Activated T-cell treated with anti-CD3 and anti-CD28 coated beads for 24 hours (primary cell): ENCODE results near the gene NFATC2.

Experiments
- DNase-seq: peaks from one replicate; pipeline ENCODE4 v3.0.0-alpha.2; 2020; ENCODE audit warnings: low read depth

NFATC2 gene

GRCh38 chr20:51450984-51451383 is 91.5 kb downstream of the NFATC2 start:
- DNase-seq = no peak

- DNase-seq = no peak
Observed at GRCh38 chr20:51450221-51450712, 92.3 kb downstream of the NFATC2 start.

- DNase-seq = no peak
Observed at GRCh38 chr20:51449498-51450220, 92.9 kb downstream of the NFATC2 start.

- no peak for DNase-seq
Observed at GRCh38 chr20:51447765-51448148, 94.8 kb downstream of the NFATC2 start.

GRCh38 chr20:51447097-51447764 is 95.3 kb downstream of the NFATC2 start:
- no peak for DNase-seq

- no peak for DNase-seq
Observed at GRCh38 chr20:51446656-51447055, 95.9 kb downstream of the NFATC2 start.

GRCh38 chr20:51446230-51446629 is 96.3 kb downstream of the NFATC2 start:
- no peak for DNase-seq

- DNase-seq = no peak
Observed at GRCh38 chr20:51445591-51445990, 96.9 kb downstream of the NFATC2 start.

GRCh38 chr20:51444922-51445438 is 97.5 kb downstream of the NFATC2 start:
- no peak for DNase-seq

- no peak for DNase-seq
Observed at GRCh38 chr20:51444467-51444866, 98.1 kb downstream of the NFATC2 start.

- no peak for DNase-seq
Observed at GRCh38 chr20:51442602-51443001, 99.9 kb downstream of the NFATC2 start.

- no peak for DNase-seq
Observed at GRCh38 chr20:51440589-51440988, 101.9 kb downstream of the NFATC2 start.

GRCh38 chr20:51439160-51439689 is 103.3 kb downstream of the NFATC2 start:
- DNase-seq = no peak

GRCh38 chr20:51438136-51438535 is 104.4 kb downstream of the NFATC2 start:
- DNase-seq = no peak

- DNase-seq = no peak
Observed at GRCh38 chr20:51437182-51437924, 105.2 kb downstream of the NFATC2 start.

- DNase-seq = no peak
Observed at GRCh38 chr20:51434580-51435247, 107.8 kb downstream of the NFATC2 start.

- no peak for DNase-seq
Observed at GRCh38 chr20:51434026-51434425, 108.5 kb downstream of the NFATC2 start.

- no peak for DNase-seq
Observed at GRCh38 chr20:51432875-51433274, 109.6 kb downstream of the NFATC2 start.

- no peak for DNase-seq
Observed at GRCh38 chr20:51432251-51432784, 110.2 kb downstream of the NFATC2 start.

- DNase-seq = no peak
Observed at GRCh38 chr20:51431321-51431720, 111.2 kb downstream of the NFATC2 start.

GRCh38 chr20:51430198-51430950 is 112.1 kb downstream of the NFATC2 start:
- DNase-seq = no peak
